ENCODE results near the gene MTOR.

The MTOR gene

DNA sequence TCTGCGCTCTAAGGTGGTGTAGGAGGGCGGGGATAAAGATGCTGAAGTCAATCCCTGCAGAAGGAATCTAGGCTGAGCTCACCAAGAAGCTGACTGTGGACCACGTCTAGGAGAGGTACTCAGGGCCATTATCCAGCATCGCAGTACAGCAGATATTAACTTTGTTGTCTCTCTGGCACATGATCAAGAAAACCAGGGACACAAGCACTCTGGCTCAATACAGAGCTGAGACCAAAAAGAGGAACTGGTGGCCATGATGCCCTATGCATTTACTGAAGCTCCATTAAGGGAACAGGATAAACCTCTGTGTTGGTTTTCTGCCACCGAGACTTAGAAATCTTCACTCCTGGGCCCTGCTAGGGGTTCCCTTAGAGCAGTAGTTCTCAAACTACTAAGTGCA is 111.2 kb downstream of the MTOR start:
- DNase-seq (ENCODE audit: low read depth in 2 of 2), result no peak

GRCh38 chr1:11150326-11150725 is 112.0 kb downstream of the MTOR start:
- no peak for DNase-seq (ENCODE audit: low read depth in 2 of 2)

DNA sequence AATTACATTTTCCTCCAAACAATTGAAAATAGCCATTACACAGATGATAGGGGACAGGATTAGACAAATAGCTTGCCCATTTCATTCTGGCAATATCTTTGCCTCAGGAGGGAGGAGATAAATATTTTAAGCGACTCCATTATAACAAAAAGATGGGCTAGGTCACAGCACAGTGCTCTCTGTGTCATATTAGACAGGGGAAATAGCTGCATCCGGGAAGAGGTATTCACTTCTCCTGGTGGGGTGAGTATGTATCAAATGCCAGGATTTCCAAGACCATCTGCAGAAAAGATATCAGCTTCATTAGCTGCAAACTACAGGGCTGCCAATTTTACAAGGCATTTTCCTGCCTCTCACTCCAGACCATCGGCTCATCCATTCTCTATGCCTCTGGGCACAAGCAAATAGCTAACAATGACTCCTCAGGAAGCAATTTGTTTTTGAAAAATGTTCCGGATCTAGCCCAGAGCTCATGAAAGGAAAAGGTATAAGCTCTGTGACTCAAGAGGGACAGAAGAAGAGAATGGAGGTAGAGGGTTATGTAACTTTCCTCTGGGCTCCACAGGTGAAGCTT is 115.1 kb downstream of the MTOR start:
- DNase-seq (ENCODE audit: low read depth in 2 of 2), result no peak

- DNase-seq (ENCODE audit: low read depth in 2 of 2), result no peak
Observed at GRCh38 chr1:11145741-11146140, 116.6 kb downstream of the MTOR start.

- no peak for DNase-seq (ENCODE audit: low read depth in 2 of 2)
Observed at GRCh38 chr1:11144570-11145256, 117.6 kb downstream of the MTOR start.

DNA sequence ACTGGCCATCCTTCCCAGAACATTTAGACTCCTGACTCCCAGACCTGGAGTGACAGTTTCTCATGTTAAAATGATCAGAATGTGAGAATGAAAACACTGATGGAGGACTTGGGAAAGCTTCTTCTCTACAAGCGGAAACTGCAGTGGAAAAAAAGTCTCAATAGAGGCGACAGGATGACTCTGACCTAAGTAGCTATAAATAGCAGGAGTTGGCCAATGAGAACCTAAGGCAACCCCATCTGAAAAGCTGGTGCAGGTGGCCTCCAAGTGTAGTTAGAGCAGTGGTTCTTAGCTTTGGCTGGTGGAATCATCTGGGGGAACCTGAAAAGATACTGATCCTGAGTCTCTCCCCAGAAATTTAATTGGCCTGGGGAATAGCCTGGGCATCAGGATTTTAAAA is 118.4 kb downstream of the MTOR start:
- no peak for DNase-seq (ENCODE audit: low read depth in 2 of 2)

DNA sequence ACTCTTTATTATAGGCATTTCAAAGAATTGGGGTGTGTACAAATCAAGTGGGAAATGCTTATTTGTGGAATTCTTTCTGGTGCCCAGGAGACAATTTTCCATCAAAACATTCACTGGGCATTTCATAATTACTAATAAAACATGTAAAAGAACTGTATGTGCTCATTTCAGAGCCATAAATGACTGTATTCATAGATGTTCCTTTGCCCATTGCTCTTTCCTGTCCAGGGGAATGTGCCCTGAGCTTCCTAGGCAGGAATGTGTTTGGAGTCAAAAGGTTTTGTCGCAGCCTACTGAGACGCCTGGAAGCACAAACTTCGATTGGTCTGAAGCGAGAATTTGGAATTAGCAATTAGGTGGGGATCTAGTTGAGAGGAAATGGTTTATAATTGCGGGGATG is 119.0 kb downstream of the MTOR start:
- no peak for DNase-seq (ENCODE audit: low read depth in 2 of 2)

DNA sequence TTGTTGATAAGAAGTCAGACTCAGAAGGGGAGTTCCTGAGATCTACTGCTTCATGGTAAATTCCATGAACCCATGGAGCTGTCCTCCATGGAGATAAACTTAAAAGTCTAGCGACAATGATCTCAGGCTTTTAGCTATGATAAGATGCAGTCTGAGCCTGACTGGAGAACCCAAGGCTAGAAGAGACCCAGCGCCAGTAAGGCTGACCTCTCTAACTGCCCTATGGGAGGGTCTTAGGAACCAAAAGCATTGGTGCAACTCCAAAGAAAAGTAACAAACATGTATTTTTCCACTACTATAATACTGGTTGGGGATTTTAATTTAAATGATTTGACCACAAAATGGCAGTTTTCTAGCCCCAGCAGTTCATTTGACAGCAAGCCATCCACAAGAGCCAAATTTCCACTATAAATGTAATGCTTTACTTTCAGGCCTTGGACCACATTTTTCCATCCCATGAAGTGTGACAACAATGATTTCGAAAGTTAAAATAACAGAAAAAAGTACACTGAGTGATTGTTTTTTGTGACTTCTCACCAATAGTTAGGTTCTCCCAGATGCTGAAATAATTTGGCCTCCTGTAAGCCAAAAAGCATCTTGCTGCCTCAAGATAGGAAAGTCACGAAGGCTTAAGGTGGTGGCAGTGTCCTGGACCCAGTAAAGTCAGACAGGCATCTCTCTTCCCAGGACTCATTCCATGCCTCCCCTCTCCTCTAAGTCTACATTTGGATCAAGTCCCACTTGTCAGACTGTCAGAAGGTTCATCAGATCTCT is 119.5 kb downstream of the MTOR start:
- DNase-seq (ENCODE audit: low read depth in 2 of 2), result no peak

- no peak for DNase-seq (ENCODE audit: low read depth in 2 of 2)
Observed at GRCh38 chr1:11138952-11139351, 123.4 kb downstream of the MTOR start.

DNA sequence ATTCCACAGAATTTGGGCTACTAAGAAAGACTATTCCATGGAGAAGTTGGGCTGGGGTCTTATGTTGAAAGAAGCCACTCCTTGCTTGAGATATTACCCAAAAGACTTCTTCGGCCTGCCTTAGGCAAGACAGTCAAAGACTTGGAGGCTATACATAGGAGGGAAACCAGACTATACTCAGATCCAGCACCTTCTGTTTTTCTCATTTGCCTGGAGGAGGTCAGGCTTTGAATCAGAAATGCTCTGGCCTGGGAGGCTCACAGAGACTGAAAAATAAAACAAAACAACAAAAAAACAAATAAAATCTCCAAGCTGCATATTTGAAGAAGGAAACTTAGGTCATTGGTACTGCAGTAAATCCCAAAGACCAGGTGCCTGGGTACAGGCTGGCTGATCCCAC is 124.3 kb downstream of the MTOR start:
- no peak for DNase-seq (ENCODE audit: low read depth in 2 of 2)

GRCh38 chr1:11134898-11135266 is 127.5 kb downstream of the MTOR start:
- no peak for DNase-seq (ENCODE audit: low read depth in 2 of 2)

- DNase-seq (ENCODE audit: low read depth in 2 of 2), result no peak
Observed at GRCh38 chr1:11134251-11134897, 128.0 kb downstream of the MTOR start.

GRCh38 chr1:11132563-11133293 is 129.6 kb downstream of the MTOR start:
- DNase-seq (ENCODE audit: low read depth in 2 of 2), result no peak

GRCh38 chr1:11131816-11132215 is 130.5 kb downstream of the MTOR start:
- DNase-seq (ENCODE audit: low read depth in 2 of 2), result no peak

- DNase-seq (ENCODE audit: low read depth in 2 of 2), result no peak
Observed at GRCh38 chr1:11130406-11130805, 131.9 kb downstream of the MTOR start.

DNA sequence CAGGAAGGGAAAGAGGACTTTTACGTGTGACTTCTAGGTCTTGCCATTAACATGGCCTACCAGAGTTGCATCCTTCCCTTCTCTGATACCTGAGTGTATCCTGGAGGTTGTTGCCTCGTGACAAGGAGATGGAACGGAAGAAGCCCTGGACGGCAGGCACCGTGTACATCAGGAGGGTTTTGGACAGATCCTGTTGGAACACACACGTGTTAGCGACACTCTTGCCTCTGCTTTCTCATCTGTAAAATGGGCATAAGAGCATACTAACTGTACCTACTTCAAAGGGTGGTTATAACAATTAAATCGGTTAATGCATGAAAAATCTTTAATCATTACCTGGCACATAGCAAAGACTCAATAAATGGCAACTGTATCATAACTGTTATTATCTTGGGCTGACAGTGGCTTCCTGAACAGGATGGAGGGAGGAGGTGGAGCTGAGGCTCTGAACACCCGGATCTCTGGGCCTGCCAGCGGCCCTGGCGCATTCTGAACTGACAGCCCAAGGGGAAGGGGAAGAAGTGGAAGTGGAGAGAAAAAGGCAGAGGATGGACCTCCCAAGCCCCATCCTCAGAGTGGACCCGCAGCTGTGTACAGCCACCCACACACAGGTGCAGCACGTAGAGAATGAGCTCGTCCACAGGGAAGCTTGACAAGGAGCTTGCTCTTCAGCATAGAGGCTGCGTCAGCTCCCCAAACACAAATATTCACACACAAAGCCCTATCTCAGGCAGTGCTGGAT is 132.5 kb downstream of the MTOR start:
- DNase-seq (ENCODE audit: low read depth in 2 of 2), result no peak

DNA sequence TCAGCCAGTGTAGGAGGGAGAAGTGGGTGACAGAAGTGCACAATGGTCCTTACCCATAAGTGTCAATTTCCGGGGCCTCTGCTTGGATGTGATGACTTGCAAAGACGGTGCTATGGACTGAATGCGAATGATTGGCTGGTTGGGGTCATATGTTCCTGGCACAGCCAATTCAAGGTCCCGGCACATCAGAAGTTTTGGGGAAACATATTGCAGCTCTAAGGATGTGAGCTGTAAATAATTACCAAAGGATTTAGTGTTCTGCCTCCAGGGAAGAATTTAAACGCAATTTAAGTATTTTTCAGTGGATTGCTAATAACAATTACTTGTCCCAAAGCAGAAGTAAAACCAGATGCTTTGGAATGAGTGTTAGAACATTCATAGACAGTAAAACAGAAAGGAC is 135.8 kb downstream of the MTOR start:
- DNase-seq (ENCODE audit: low read depth in 2 of 2), result no peak

DNA sequence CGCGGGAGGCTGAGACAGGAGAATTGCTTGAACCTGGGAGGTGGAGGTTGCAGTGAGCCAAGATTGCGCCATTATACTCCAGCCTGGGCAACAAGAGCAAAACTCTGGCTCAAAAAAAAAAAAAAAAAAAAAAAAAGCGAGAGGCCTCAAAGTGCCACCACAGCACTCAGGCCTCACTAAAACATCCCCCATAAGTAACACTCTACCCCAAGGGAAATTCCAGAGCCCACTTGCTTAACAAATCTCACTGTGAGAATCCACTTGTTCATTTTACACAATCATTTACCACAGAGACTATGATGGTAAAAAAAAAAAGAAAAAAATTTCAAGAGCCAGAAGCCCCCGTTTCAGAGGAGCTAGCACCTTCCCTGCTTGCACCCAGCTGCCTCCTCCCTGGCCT is 136.4 kb downstream of the MTOR start:
- no peak for DNase-seq (ENCODE audit: low read depth in 2 of 2)

DNA sequence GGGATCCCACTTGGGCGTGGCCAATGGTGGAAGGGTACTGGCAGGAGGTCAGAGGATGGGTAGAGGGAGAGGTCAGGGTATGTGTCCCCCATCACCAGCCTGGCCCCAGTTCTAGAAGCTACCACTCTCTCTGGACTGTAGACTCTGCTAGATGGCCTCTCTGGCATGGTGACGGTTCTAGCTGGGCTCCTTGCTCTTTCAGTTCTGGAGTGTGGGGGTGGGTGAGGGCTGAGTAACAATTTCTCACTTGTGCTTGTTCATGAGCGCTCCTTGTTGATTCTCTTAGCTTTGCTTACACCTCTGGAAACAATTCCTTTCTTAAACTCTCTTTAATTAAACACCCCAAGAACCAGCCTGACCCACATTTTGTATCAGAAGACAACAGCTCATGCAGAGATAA is 137.4 kb downstream of the MTOR start:
- DNase-seq (ENCODE audit: low read depth in 2 of 2), result no peak

- DNase-seq (ENCODE audit: low read depth in 2 of 2), result no peak
Observed at GRCh38 chr1:11116318-11116717, 146.0 kb downstream of the MTOR start.

GRCh38 chr1:11114966-11115365 is 147.4 kb downstream of the MTOR start:
- no peak for DNase-seq (ENCODE audit: low read depth in 2 of 2)
